Fibroblast of peridontal ligament (primary cell): ENCODE results near the gene FOXK1.

Experiments used
- DNase-seq: peaks from one replicate; pipeline ENCODE4 v3.0.0-alpha.2; 2010; ENCODE audit errors: extremely low read depth

The FOXK1 gene

GRCh38 chr7:4819560-4820404 is 137.7 kb downstream of the FOXK1 start:
- DNase-seq: no peak

- no peak for DNase-seq
Measured at GRCh38 chr7:4820405-4820966, 138.4 kb downstream of the FOXK1 start.
